Thoracic aorta (tissue), 2 donors: ENCODE results near the gene SLC6A15. TPM values are rescaled to one million over a fixed set of nuclear protein-coding genes. Genes with fewer than 3 reads are reported as not detected.
A peak's percentile ranks its signal among the peaks of the same experiment; 100 is the strongest.

ENCODE experiments used
- ATAC-seq: fragments of 150-250 bp; one replicate; pipeline ENCODE4 v1.8.0; 2017; ENCODE audit warnings: low read depth; ENCODE audit not compliant: insufficient number of reproducible peaks, low FRiP score
- DNase-seq: peaks from one replicate; pipeline ENCODE4 v3.0.0-alpha.2; 2020; ENCODE audit warnings: low spot score
- H3K27ac ChIP-seq, 2 donors: fragments of 200-600 bp; sonication (generic); 1 replicate in 1 of 2; 2 replicates in 1 of 2; pipeline ENCODE4 v1.5.1; 2016; ENCODE audit warnings: mild to moderate bottlenecking in 2 of 2, moderate library complexity in 2 of 2
- H3K27me3 ChIP-seq: fragments of 200-600 bp; sonication (generic); replicated peaks from 2 replicates; pipeline ENCODE4 v1.6.0; 2016; ENCODE audit warnings: mild to moderate bottlenecking; ENCODE audit not compliant: insufficient read depth
- H3K36me3 ChIP-seq: fragments of 200-600 bp; sonication (generic); one replicate; pipeline ENCODE4 v1.5.1; 2016
- H3K4me1 ChIP-seq, 2 donors: fragments of 200-600 bp; sonication (generic); 1 replicate in 1 of 2; 2 replicates in 1 of 2; pipeline versions ENCODE4 v1.5.1 to v1.6.0; 2016; ENCODE audit warnings: low read depth in 2 of 2, mild to moderate bottlenecking in 1 of 2; ENCODE audit not compliant: control insufficient read depth in 1 of 2
- H3K4me3 ChIP-seq: fragments of 200-600 bp; sonication (generic); 2 replicates; pipeline ENCODE4 v1.5.1; 2016; ENCODE audit warnings: mild to moderate bottlenecking
- H3K9me3 ChIP-seq: fragments of 200-600 bp; sonication (generic); 2 replicates; pipeline ENCODE4 v1.5.1; 2016
- total RNA-seq, 2 donors: library from RNA; depleted of rRNA; stranded (reverse); fragments of >200 nt; gene quantifications; one replicate each; pipeline versions ENCODE4 v1.1.0 to v1.2.3, GENCODE V29; 2016
- TF ChIP-seq, protein P1 (sequence below): fragments of 200-600 bp; sonication (generic); IDR thresholded peaks from one replicate; pipeline ENCODE4 v1.5.1; 2019; ENCODE audit warnings: antibody characterized with exemption

Gene SLC6A15
- total RNA-seq = 1 to 10 TPM in 1 of 2 donors, not detected in 1; 1.1 TPM

DNA sequence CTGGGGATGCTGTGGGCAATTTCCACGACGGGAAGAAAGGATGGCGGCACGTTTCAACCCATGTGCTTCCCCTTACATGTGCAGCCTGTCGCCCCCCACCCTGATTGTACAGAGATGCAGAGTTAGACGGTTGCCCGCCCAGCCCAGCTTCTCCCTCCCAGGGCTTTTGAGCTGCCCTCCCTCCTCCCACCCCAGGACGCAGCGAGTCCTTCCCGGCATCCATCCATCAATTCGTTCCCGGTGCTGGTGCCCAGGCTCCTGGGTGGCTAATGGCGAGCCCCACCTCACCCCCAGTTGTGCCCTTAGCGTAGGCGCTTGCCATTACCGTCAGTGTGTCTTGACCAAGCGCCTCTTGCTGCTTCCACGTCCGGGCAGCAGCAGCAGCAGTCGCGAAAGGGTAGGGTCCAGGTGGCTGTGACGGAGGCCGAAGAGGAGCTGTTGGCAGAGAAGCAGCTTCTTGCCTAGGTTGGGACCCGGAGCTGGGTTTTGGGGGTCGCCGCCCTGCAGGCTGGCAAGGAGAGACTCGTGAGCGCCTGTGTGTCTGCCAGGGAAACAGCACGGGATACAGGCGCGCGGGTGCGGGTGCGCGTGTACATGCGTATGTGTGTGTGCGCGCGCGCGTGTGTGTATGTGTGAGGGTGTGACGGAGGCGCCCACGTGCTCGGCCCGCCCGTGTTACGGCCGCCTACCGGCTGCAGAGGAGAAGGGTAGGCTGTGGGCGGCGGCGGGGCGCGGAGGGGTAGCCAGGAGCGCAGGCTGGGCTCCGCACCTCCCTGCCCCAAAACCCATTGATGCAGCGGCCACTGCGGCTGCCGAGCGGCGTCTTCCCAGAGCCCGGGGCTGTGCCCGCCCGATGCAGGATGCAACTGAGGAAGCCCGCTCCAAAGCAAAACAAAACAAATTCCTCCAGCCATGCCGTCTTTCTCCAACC is at the start of gene SLC6A15:
TSS of gene SLC6A15 (minus strand) at position 602 of the 931 bp plus-strand sequence. CDS start 20,679 bp downstream, outside the sequence.
- no peak for ATAC-seq
- Histone ChIP-seq H3K4me1 (peaks cover 0 to 19% of the 10 kb centered on the region in 2 donors), H3K36me3 (no peaks in the 10 kb centered on the region), H3K4me3 (peak within 1 kb of the TSS; percentile 68), H3K27ac (no peak within 1 kb of the TSS), H3K27me3 (no peaks in the 10 kb centered on the region), H3K9me3 (no peaks in the 10 kb centered on the region)
- TF ChIP-seq, protein P1, sequence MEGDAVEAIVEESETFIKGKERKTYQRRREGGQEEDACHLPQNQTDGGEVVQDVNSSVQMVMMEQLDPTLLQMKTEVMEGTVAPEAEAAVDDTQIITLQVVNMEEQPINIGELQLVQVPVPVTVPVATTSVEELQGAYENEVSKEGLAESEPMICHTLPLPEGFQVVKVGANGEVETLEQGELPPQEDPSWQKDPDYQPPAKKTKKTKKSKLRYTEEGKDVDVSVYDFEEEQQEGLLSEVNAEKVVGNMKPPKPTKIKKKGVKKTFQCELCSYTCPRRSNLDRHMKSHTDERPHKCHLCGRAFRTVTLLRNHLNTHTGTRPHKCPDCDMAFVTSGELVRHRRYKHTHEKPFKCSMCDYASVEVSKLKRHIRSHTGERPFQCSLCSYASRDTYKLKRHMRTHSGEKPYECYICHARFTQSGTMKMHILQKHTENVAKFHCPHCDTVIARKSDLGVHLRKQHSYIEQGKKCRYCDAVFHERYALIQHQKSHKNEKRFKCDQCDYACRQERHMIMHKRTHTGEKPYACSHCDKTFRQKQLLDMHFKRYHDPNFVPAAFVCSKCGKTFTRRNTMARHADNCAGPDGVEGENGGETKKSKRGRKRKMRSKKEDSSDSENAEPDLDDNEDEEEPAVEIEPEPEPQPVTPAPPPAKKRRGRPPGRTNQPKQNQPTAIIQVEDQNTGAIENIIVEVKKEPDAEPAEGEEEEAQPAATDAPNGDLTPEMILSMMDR = no peak
- DNase-seq = no peak

DNA sequence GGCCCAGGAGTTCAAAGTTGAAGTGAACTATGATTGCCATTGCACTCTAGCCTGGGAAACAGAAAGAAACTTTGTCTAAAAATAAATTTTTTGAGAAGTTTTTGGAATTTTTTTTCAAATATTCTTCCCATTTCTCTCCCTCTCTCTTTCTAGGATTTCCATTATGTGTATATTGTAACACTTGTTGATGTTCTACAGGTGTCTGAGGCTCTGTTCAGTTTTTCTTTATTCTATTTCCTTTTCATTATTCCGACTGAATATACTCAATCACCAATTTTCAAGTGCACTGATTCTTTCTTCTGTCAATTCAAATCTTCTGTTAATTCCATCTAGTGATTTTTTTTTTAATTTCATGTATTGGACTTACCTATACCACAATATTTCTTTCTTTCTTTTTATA is 48.3 kb upstream of the SLC6A15 start:
- ATAC-seq (no peak), DNase-seq (no peak)
- TF ChIP-seq, protein P1 = no peak
- H3K4me3 ChIP-seq = no peak overlapping the region
- no peak overlapping the region for H3K27ac ChIP-seq
- no peaks in the 10 kb centered on the region for H3K27me3 ChIP-seq
- H3K9me3 ChIP-seq = no peaks in the 10 kb centered on the region
- H3K36me3 ChIP-seq = no peaks in the 10 kb centered on the region
- no peaks in the 10 kb centered on the region for H3K4me1 ChIP-seq

DNA sequence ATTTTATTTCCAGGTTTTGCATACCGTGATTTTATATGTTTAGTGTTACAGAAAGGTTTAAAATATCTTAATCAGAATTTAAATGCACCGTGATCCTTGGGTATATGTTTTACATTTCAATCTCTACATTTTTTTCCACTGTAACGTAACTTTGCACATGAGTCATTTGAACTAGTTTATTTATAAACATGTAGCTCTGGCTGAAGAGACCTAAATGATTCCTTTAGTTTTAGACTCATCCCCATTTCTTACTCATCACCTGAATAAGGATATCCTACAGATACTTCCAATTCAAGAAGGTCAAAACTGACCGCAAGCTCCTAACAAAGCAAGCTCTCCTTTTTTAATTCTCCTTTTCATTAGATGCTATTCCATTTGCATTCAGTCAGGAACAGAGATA is 42.7 kb upstream of the SLC6A15 start:
- DNase-seq = no peak
- TF ChIP-seq, protein P1 = no peak
- Histone ChIP-seq H3K27ac (no peak overlapping the region), H3K36me3 (no peaks in the 10 kb centered on the region), H3K27me3 (no peaks in the 10 kb centered on the region), H3K4me3 (no peak overlapping the region), H3K9me3 (no peaks in the 10 kb centered on the region), H3K4me1 (no peaks in the 10 kb centered on the region)
- ATAC-seq = no peak

DNA sequence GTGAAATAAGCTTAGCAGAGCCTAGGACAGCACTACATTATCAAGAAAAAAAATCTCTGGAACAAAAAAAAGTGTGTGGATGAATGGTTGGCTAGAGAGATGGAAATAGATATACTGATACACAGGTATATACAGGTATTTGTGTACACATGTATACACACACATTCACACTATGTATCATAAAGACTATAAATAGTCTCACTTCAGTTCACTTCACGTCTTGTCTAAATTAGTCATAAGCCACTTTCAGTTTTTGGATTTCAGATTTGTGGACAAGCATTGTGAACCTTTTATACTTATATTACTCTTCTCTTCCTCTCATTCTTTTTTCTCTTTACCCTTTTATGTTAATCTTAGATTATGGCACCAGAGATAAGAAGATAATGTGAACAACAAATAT is 41.8 kb upstream of the SLC6A15 start:
- H3K27me3 ChIP-seq = no peaks in the 10 kb centered on the region
- no peak for DNase-seq
- no peak for ATAC-seq
- no peaks in the 10 kb centered on the region for H3K9me3 ChIP-seq
- TF ChIP-seq, protein P1 = no peak
- H3K36me3 ChIP-seq = no peaks in the 10 kb centered on the region
- H3K27ac ChIP-seq = no peak overlapping the region
- H3K4me1 ChIP-seq = no peaks in the 10 kb centered on the region
- no peak overlapping the region for H3K4me3 ChIP-seq

DNA sequence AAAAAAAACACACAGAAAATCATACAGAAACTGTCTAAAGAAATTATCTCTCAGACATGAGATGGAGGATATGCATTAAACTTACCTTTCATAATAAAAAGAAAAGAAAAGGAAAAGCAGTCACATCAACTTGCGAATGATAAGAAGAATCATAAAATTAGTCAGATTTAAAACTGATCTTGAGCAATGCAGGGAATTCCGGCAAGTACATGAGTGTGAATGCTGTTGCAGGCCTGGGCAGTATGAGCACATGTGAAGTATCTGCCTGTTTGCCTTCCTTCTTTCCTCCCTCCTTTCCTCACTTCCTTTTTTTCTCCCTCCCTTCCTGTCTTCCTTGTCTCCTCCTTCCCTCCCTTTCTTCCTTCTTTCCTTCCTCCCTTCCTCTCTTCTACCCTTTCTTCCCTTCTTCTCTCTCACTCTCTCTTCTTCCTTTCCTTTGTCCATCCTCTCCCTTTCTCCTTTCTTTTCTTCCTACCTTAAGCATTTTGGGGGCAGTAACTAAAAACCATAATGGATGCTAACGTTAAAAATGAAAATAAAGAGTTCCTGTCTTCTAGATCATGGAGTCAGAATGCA is 38.5 kb upstream of the SLC6A15 start:
- no peaks in the 10 kb centered on the region for H3K9me3 ChIP-seq
- H3K4me3 ChIP-seq = no peak overlapping the region
- no peak for ATAC-seq
- H3K27ac ChIP-seq = no peak overlapping the region
- H3K27me3 ChIP-seq = no peaks in the 10 kb centered on the region
- TF ChIP-seq, protein P1 = no peak
- DNase-seq = no peak
- H3K36me3 ChIP-seq = no peaks in the 10 kb centered on the region
- H3K4me1 ChIP-seq = no peaks in the 10 kb centered on the region
